ENCODE results near the gene OSBPL9.
"Not testable (repeated sequence)": the region's sequence is repeated elsewhere in the genome, so short reads cannot be mapped to it uniquely, and the experiment has no call there.

OSBPL9 gene

DNA sequence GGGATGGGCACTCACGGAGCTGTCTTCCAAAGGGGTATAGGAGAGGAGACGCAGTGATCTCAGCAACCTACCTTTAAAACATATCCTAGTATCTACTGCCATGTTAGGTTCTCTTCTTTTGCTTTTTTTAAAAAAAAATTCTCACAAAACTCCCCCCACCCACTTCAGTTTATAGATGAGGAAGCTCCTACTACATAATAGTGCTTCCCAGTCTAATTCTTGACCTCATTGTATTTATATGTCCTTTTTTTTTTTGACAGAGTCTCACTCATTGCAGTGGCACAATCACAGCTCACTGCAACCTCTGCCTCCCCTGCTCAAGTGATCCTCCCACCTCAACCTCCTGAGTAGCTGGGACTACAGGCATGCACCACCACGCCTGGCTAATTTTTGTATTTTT is 99.9 kb downstream of the OSBPL9 start:
- DNase-seq, result no peak

GRCh38 chr1:51717842-51718241 is 101.0 kb downstream of the OSBPL9 start:
- DNase-seq, result no peak

DNA sequence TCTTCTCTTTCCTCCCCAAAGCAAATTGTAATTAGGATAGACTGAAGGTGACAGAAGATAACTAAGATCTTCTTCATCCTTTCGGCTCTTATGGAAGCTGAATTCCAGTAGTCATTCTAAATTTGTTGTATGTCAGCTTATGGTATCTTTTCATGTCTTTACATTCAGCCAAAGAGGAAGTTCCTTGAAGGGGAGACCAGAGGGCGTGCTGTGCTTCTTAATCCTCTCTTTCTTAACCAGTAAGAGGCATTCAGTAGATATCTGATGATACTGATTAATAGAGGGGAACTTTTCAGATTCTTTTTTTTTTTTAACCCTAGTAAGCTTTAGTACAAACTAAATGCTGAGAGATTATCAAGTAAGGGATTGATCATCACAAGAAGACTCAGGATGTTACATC is 102.3 kb downstream of the OSBPL9 start:
- DNase-seq, result no peak

DNA sequence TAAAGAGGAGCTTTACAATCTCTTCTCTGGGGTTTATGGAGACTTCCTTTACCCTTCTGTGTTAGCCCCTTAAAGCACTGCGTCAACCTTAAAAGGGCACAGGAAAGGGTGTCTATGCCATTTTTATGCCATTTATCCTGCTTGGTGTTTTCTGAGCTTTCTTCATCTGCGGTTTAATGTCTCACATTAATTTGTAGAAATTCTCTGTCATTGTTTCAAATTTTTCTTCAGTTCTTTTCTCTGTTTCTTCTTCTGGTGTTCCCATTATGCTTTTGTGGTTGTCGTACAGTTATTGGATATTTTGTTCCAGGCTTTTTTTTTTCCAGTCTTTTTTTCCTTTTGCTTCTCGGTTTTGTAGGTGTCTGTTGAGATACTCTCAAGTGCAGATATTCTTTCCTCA is 107.9 kb downstream of the OSBPL9 start:
- DNase-seq, result no peak

- DNase-seq, result no peak
These were observed 109.2 kb downstream of the OSBPL9 start for GRCh38 chr1:51726051-51726450.

- no peak for DNase-seq
These were observed 109.8 kb downstream of the OSBPL9 start for GRCh38 chr1:51726544-51727225.

DNA sequence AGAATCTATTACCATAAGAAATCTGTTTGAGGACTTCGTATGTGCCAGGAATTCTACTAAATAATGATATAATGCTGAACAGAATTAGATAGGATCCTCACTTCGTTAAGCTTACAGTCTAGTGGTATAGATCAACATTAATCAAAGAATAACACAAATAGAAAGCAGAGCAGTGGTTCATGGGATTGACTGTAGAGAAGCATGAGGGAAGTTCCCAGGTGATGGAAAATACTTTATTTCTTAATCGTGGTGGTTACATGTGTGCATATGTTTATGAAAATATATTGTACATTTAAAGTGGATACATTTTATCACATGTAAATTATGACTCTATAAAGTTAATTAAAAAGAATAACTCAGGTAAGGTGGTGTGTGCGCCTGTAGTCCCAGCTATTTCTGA is 110.5 kb downstream of the OSBPL9 start:
- no peak for DNase-seq

DNA sequence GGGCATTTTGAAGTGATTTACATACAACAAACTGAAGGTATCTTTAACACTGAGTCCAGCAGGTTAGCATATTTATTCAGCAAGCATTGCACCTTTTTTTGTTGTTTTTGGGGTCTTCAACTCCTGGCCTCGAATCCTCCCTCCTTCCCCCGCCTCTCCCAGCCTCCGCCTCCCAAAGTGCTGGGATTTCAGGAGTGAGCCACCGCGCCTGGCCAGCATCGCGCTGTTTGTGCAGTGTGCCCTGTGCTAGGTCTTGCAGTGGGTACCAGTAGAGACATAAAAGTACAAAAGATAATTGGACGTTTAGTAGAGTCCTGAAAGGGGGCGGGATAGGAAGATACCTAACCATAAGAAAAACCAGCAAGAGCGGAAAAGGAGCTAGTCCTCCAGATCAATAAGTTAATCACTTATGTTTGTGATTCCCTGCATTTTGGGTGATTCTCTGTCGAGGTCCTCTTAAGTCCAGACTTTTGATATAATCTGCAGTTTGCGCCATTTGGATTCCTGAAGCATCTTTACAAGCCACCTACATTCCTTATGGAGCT is 111.8 kb downstream of the OSBPL9 start:
- DNase-seq, result no peak

GRCh38 chr1:51729156-51729823 is 112.4 kb downstream of the OSBPL9 start:
- DNase-seq, result peak; percentile 97

DNA sequence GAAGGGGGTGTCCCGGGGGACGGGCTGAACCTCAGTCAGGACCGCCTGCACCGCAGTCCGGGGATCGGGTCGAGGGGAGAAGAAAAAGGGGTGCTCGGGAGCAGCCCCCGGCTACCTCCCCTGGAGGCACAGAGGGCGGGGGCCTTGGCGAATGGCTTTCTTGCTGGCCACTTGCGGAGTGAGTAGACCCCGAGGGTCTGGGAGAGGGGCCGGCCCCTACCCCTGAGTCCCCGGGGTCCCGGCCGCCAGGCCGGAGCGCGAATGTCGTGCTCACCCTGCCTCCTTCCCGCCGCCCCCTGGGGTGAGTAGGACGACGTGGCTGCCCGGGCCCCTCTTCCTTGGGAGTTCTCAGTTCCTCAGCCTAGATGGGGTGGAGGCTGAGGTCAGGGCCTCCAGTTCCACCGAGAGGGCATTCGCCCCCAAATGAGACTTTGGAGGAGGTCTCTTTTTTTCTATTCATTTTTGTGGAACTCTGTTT is 113.0 kb downstream of the OSBPL9 start:
- DNase-seq, result no peak

DNA sequence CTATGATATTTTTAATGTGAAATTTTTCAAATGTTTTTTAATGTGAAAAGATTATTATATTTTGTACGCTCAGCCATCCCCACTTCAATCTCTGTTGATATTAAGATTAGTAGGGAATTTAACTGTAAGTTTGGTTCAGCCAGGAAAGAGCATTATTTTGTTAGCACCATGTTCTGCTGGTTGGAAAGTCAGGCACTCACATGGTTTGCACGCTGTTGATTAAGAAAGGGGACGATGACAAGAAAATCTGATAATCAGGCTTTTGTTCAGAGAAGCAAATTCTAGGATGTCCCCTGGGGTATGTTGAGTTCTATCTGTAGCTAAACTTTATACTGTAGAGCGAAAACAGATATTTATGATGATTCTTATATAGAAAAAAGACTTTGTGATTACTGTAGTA is 115.1 kb downstream of the OSBPL9 start:
- DNase-seq, result no peak

DNA sequence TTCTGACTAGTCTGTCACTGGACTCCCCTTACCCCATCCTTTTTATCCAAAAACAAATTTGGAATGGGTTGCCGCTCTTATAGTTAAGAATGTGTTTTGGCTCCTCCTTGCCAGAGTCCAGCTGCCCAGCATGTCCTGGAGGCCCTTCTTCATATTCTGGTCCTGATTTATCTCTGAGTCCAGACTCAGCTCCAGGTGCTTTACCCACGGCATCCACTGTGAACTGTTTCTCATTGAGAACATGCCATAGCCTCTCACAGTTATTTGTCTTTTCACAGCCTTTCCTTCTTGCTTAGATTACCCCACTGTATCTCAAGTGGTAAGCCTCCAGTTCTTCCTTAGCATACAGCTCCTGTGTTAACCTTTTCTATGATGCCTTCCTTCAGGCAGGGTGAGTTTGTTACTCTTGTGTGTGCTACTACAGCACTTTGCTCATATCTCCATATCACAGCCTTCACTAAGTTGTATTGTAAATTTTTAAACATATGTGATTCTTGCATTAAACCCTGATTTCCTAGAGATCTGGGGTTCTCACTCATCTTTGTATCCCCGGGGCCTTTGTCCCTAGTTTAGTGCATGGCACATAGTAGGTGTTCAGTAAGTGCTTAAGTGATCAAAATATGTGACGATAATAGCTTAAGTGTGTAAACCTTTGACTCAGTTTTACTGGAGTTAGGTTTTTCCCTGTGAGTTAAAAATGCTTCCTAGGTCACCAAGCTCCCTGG is 116.0 kb downstream of the OSBPL9 start:
- no peak for DNase-seq

DNA sequence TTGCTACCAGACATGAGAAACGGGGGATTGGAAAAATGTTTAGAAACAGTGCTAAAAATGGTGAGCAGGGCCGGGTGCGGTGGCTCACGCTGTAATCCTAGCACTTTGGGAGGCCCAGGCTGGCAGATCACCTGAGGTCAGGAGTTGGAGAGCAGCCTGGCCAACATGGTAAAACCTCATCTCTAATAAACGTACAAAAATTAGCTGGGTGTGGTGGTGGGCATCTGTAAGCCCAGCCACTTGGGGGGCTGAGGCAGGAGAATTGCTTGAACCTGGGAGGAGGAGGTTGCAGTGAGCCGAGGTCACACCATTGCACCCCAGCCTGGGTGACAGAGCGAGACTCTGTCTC is 116.5 kb downstream of the OSBPL9 start:
- not testable (repeated sequence) for DNase-seq

GRCh38 chr1:51733793-51734522 is 117.1 kb downstream of the OSBPL9 start:
- no peak for DNase-seq

- DNase-seq, result no peak
These were observed 118.2 kb downstream of the OSBPL9 start for GRCh38 chr1:51734896-51735745.

DNA sequence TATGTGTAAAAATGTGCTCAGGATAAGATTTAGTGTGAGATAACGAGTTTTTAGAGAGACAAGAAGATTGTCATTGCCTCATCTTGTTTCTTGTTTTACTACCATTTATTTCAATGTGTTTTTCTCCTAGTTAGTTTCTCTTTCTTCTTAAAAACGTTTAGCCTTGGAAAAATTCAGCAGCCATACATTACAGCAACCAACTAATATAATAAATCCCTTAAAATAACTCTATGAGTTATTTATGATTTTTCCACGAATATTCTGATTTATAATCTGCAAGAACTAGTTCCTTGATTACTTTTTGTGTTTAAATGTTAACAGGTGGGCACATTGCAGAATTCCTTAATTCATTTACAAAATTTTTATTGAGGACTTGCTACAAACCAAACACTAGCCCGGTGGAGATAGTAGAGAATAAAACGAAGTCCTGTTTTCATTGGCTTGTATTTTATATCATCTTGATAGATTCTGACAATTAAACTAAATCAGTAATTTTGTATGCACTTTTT is 118.9 kb downstream of the OSBPL9 start:
- no peak for DNase-seq

GRCh38 chr1:51736702-51737101 is 119.8 kb downstream of the OSBPL9 start:
- no peak for DNase-seq

DNA sequence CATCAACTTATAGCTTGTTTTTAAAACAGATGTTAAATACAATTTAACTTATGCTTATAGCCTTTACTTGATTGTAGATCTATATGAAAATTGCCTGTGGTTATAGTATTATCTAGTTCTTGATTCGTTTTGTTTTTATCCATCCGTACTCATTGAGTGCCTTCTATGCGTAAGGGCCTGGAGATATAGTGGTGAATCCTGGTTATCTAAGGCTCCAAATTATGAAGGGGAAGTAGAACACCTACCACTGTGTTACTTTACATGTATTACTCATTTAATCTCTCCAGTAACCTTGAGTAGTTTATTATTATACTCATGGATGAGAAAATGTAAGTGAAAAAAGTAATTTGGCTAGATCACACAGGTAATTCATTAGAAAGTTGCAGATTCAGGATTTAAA is 121.8 kb downstream of the OSBPL9 start:
- no peak for DNase-seq

- DNase-seq, result no peak
These were observed 123.8 kb downstream of the OSBPL9 start for GRCh38 chr1:51740652-51741051.

DNA sequence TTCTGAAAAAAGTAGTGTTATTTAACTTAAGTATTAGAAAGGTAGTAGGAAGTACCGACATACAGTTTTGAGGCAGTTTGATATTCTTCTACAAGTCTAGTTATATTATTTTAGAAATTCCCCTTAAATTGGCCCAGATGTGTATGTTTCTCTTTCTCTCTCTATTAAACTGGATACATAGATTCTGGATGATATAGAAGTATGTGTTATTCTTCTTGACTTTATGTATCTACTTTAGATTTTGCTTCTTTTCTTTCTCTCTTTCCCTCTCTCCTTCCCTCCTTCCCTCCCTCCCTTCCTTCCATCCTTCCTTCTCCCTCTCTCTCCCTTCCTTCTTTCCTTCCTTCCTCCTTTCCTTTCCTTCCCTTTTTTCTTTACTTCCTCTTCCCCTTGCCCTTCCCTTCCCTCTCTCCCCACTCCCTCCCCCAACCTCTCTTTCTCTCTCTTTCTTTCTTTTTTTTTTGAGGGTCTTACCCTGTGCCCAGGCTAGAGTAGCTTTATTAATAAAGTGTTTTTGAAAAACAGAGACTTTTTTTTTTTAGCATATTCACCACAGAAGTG is 124.3 kb downstream of the OSBPL9 start:
- no peak for DNase-seq

GRCh38 chr1:51744506-51745303 is 127.8 kb downstream of the OSBPL9 start:
- DNase-seq, result no peak

Data from CD4-positive, alpha-beta T cell treated with Interleukin-17A for 1 hour (primary cell).